GM23338 (cell line): ENCODE data around the gene ANP32A. TPM values are rescaled to one million over a fixed set of nuclear protein-coding genes. Genes with fewer than 3 reads are reported as not detected.

Experiments used
- ATAC-seq: fragments of 200-7000 bp; cut with Tn5 transposase; 3 replicates; pipeline ENCODE4 v1.9.1; 2020
- DNase-seq: peaks from one replicate; pipeline ENCODE4 v3.0.0-alpha.2; 2015; ENCODE audit warnings: low spot score
- H2AFZ ChIP-seq: fragments of 200-600 bp; sonication (generic); 2 replicates; pipeline ENCODE4 v1.8.0; 2016; ENCODE audit warnings: antibody characterized with exemption, mild to moderate bottlenecking, moderate library complexity
- H3F3A ChIP-seq: fragments of 200-600 bp; sonication (generic); replicated peaks from 2 replicates; pipeline ENCODE4 v1.8.0; 2017; ENCODE audit warnings: antibody characterized with exemption, mixed run types, low read depth
- H3K27ac ChIP-seq: fragments of 200-600 bp; sonication (generic); 2 replicates; pipeline ENCODE4 v1.6.1; 2016; ENCODE audit warnings: low read depth
- H3K27me3 ChIP-seq: fragments of 200-600 bp; sonication (generic); 2 replicates; pipeline ENCODE4 v1.8.0; 2016; ENCODE audit warnings: mild to moderate bottlenecking, mixed run types, moderate library complexity; ENCODE audit not compliant: insufficient read depth
- H3K36me3 ChIP-seq: fragments of 200-600 bp; sonication (generic); 2 replicates; pipeline ENCODE4 v1.8.0; 2016; ENCODE audit warnings: mild to moderate bottlenecking; ENCODE audit not compliant: insufficient read depth
- H3K4me1 ChIP-seq: fragments of 200-600 bp; sonication (generic); 2 replicates; pipeline ENCODE4 v1.8.0; 2016; ENCODE audit warnings: mild to moderate bottlenecking, moderate library complexity; ENCODE audit not compliant: insufficient read depth
- H3K4me2 ChIP-seq: fragments of 200-600 bp; sonication (generic); 2 replicates; pipeline ENCODE4 v1.7.1; 2017; ENCODE audit warnings: mixed run types
- H3K4me3 ChIP-seq: fragments of 200-600 bp; sonication (generic); 2 replicates; pipeline ENCODE4 v1.6.1; 2016; ENCODE audit warnings: mixed run types
- H3K79me2 ChIP-seq: fragments of 200-600 bp; sonication (generic); replicated peaks from 2 replicates; pipeline ENCODE4 v1.8.0; 2017; ENCODE audit warnings: mild to moderate bottlenecking; ENCODE audit not compliant: insufficient read depth
- H3K9me2 ChIP-seq: fragments of 200-600 bp; sonication (generic); 2 replicates; pipeline ENCODE4 v1.8.0; 2017; ENCODE audit not compliant: insufficient read depth
- H4K20me1 ChIP-seq: fragments of 200-600 bp; sonication (generic); replicated peaks from 2 replicates; pipeline ENCODE4 v1.8.0; 2017; ENCODE audit warnings: mild to moderate bottlenecking; ENCODE audit not compliant: insufficient read depth
- H3K27ac Mint-ChIP-seq: 2 replicates; pipeline ENCODE4 v1.8.0; 2020; ENCODE audit warnings: inconsistent platforms, mild to moderate bottlenecking, moderate library complexity, mixed read lengths
- H3K27me3 Mint-ChIP-seq: 3 replicates; pipeline ENCODE4 v1.8.0; 2022; ENCODE audit warnings: low read depth, mild to moderate bottlenecking, moderate library complexity, mixed read lengths, inconsistent platforms; ENCODE audit not compliant: insufficient read depth, poor library complexity
- H3K36me3 Mint-ChIP-seq: 3 replicates; pipeline ENCODE4 v1.8.0; 2021; ENCODE audit warnings: low read depth, mild to moderate bottlenecking, inconsistent platforms, moderate library complexity, mixed read lengths
- H3K4me1 Mint-ChIP-seq: 3 replicates; pipeline ENCODE4 v1.8.0; 2020; ENCODE audit warnings: mild to moderate bottlenecking, inconsistent platforms, mixed read lengths
- H3K4me3 Mint-ChIP-seq: 3 replicates; pipeline ENCODE4 v1.8.0; 2021; ENCODE audit warnings: moderate library complexity, mild to moderate bottlenecking, inconsistent platforms, mixed read lengths
- H3K9me3 Mint-ChIP-seq: 3 replicates; pipeline ENCODE4 v1.8.0; 2020; ENCODE audit warnings: moderate library complexity, mild to moderate bottlenecking, inconsistent platforms, mixed read lengths
- EZH2phosphoT487 ChIP-seq: fragments of 200-600 bp; sonication (generic); IDR thresholded peaks from one replicate; pipeline ENCODE4 v1.8.1; 2018; ENCODE audit warnings: antibody characterized with exemption; ENCODE audit not compliant: unreplicated experiment
- JUNB ChIP-seq: IDR thresholded peaks from one replicate; pipeline ENCODE4 v1.6.1; 2016; ENCODE audit warnings: antibody characterized with exemption; ENCODE audit not compliant: unreplicated experiment
- NANOG ChIP-seq: IDR thresholded peaks from 2 replicates; pipeline ENCODE4 v1.6.1; 2016; ENCODE audit warnings: antibody characterized with exemption, borderline replicate concordance
- POLR2AphosphoS5 ChIP-seq: IDR thresholded peaks from 2 replicates; pipeline ENCODE4 v1.6.1; 2016; ENCODE audit warnings: antibody characterized with exemption, low read depth
- STAT1 ChIP-seq: IDR thresholded peaks from one replicate; pipeline ENCODE4 v1.6.1; 2016; ENCODE audit warnings: antibody characterized with exemption; ENCODE audit not compliant: unreplicated experiment
- ZNF114 ChIP-seq: fragments of 250-450 bp; sonication (Bioruptor Pico); IDR thresholded peaks from 2 replicates; pipeline ENCODE4 v1.5.0; 2020; ENCODE audit warnings: mild to moderate bottlenecking, moderate library complexity
- ZNF331 ChIP-seq: fragments of 250-450 bp; sonication (Bioruptor Pico); IDR thresholded peaks from 2 replicates; pipeline ENCODE4 v1.5.0; 2020; ENCODE audit warnings: low read depth, mild to moderate bottlenecking, moderate library complexity
- polyA plus RNA-seq: library from polyadenylated mRNA; unstranded; fragments of >200 nt; fragmentation: Nextera tagmentation; extraction: Ambion mirVana; gene quantifications from 2 replicates; pipeline ENCODE4 v1.2.1, GENCODE V29; 2016
- total RNA-seq: library from RNA; depleted of rRNA; stranded (reverse); fragments of >200 nt; shearing (Covaris generic); gene quantifications from 2 replicates; pipeline ENCODE4 v1.2.3, GENCODE V29; 2014
- TF ChIP-seq, protein P1 (sequence below): fragments of 250-450 bp; sonication (Bioruptor Pico); IDR thresholded peaks from 2 replicates; pipeline ENCODE4 v1.5.0; 2020; ENCODE audit warnings: mild to moderate bottlenecking, moderate library complexity
- TF ChIP-seq, protein P2 (sequence below), 2 experiments: fragments of 200-600 bp in 1 of 2; sonication (generic) in 1 of 2; conservative IDR thresholded peaks; 2 replicates each; pipeline versions ENCODE4 v1.5.1 to v1.6.1; 2016 to 2017; ENCODE audit warnings: antibody characterized with exemption in 2 of 2, low read depth in 2 of 2, mild to moderate bottlenecking in 2 of 2, moderate library complexity in 1 of 2

The ANP32A gene
- total and polyA plus RNA-seq, 2 experiments from 2014 or later = 204 to 304 TPM

- H3K36me3 ChIP-seq = no peaks in the 10 kb centered on the region; the same call in 1 of the 2 replicates
- no peaks in the 10 kb centered on the region for H3F3A ChIP-seq
- no peak overlapping the region for H3K4me3 Mint-ChIP-seq
- peaks cover 37% of the 10 kb centered on the region for H3K36me3 Mint-ChIP-seq
- H4K20me1 ChIP-seq = peaks cover 63% of the 10 kb centered on the region
- H3K79me2 ChIP-seq = peaks cover 97% of the 10 kb centered on the region
- peaks cover 25% of the 10 kb centered on the region for H3K27me3 Mint-ChIP-seq
- peaks cover 81% of the 10 kb centered on the region for H3K4me1 ChIP-seq
- no peak for ATAC-seq
- no peak overlapping the region for H2AFZ ChIP-seq
- H3K4me2 ChIP-seq = peak overlapping the region; percentile 12; the same call in 1 of the 2 replicates
- H3K4me1 Mint-ChIP-seq = peaks cover 92% of the 10 kb centered on the region
- H3K9me2 ChIP-seq = no peaks in the 10 kb centered on the region
- no peaks in the 10 kb centered on the region for H3K27me3 ChIP-seq
- TF ChIP-seq ZNF114 (CRISPR knock-in tag) (no peak), NANOG (no peak), EZH2phosphoT487 (no peak), POLR2AphosphoS5 (no peak), ZNF331 (CRISPR knock-in tag) (no peak), STAT1 (no peak), JUNB (no peak)
- TF ChIP-seq, protein P1, sequence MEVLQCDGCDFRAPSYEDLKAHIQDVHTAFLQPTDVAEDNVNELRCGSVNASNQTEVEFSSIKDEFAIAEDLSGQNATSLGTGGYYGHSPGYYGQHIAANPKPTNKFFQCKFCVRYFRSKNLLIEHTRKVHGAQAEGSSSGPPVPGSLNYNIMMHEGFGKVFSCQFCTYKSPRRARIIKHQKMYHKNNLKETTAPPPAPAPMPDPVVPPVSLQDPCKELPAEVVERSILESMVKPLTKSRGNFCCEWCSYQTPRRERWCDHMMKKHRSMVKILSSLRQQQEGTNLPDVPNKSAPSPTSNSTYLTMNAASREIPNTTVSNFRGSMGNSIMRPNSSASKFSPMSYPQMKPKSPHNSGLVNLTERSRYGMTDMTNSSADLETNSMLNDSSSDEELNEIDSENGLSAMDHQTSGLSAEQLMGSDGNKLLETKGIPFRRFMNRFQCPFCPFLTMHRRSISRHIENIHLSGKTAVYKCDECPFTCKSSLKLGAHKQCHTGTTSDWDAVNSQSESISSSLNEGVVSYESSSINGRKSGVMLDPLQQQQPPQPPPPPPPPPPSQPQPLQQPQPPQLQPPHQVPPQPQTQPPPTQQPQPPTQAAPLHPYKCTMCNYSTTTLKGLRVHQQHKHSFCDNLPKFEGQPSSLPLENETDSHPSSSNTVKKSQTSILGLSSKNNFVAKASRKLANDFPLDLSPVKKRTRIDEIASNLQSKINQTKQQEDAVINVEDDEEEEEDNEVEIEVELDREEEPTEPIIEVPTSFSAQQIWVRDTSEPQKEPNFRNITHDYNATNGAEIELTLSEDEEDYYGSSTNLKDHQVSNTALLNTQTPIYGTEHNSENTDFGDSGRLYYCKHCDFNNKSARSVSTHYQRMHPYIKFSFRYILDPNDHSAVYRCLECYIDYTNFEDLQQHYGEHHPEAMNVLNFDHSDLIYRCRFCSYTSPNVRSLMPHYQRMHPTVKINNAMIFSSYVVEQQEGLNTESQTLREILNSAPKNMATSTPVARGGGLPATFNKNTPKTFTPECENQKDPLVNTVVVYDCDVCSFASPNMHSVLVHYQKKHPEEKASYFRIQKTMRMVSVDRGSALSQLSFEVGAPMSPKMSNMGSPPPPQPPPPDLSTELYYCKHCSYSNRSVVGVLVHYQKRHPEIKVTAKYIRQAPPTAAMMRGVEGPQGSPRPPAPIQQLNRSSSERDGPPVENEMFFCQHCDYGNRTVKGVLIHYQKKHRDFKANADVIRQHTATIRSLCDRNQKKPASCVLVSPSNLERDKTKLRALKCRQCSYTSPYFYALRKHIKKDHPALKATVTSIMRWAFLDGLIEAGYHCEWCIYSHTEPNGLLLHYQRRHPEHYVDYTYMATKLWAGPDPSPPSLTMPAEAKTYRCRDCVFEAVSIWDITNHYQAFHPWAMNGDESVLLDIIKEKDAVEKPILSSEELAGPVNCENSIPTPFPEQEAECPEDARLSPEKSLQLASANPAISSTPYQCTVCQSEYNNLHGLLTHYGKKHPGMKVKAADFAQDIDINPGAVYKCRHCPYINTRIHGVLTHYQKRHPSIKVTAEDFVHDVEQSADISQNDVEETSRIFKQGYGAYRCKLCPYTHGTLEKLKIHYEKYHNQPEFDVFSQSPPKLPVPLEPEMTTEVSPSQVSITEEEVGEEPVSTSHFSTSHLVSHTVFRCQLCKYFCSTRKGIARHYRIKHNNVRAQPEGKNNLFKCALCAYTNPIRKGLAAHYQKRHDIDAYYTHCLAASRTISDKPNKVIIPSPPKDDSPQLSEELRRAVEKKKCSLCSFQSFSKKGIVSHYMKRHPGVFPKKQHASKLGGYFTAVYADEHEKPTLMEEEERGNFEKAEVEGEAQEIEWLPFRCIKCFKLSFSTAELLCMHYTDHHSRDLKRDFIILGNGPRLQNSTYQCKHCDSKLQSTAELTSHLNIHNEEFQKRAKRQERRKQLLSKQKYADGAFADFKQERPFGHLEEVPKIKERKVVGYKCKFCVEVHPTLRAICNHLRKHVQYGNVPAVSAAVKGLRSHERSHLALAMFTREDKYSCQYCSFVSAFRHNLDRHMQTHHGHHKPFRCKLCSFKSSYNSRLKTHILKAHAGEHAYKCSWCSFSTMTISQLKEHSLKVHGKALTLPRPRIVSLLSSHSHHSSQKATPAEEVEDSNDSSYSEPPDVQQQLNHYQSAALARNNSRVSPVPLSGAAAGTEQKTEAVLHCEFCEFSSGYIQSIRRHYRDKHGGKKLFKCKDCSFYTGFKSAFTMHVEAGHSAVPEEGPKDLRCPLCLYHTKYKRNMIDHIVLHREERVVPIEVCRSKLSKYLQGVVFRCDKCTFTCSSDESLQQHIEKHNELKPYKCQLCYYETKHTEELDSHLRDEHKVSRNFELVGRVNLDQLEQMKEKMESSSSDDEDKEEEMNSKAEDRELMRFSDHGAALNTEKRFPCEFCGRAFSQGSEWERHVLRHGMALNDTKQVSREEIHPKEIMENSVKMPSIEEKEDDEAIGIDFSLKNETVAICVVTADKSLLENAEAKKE (CRISPR knock-in tag) = no peak
- TF ChIP-seq, protein P2, sequence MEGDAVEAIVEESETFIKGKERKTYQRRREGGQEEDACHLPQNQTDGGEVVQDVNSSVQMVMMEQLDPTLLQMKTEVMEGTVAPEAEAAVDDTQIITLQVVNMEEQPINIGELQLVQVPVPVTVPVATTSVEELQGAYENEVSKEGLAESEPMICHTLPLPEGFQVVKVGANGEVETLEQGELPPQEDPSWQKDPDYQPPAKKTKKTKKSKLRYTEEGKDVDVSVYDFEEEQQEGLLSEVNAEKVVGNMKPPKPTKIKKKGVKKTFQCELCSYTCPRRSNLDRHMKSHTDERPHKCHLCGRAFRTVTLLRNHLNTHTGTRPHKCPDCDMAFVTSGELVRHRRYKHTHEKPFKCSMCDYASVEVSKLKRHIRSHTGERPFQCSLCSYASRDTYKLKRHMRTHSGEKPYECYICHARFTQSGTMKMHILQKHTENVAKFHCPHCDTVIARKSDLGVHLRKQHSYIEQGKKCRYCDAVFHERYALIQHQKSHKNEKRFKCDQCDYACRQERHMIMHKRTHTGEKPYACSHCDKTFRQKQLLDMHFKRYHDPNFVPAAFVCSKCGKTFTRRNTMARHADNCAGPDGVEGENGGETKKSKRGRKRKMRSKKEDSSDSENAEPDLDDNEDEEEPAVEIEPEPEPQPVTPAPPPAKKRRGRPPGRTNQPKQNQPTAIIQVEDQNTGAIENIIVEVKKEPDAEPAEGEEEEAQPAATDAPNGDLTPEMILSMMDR (conservative IDR thresholded peaks at IDR 0.05; ENCODE audit: low read depth in 2 of 2) = no peak
- H3K27ac Mint-ChIP-seq = no peak overlapping the region
- H3K27ac ChIP-seq = no peak overlapping the region
- no peaks in the 10 kb centered on the region; the same call in 2 of the 3 replicates for H3K9me3 Mint-ChIP-seq
- DNase-seq = no peak
- no peak overlapping the region for H3K4me3 ChIP-seq
Observed at GRCh38 chr15:68793776-68794175, 26.9 kb downstream of the ANP32A start.
